ENCODE data around the gene CNGA2. TPM values are rescaled to one million over a fixed set of nuclear protein-coding genes. Genes with fewer than 3 reads are reported as not detected.

Gene CNGA2
- polyA plus RNA-seq, 1 donor from 2014 or later, result not detected

GRCh38 chrX:151762802-151763201 lies 28.3 kb downstream of the CNGA2 start:
- no peaks in the 10 kb centered on the region for H3K79me2 ChIP-seq (replicated peaks; ENCODE audit: insufficient read depth, low read length)
- no peaks in the 10 kb centered on the region for H3K9me3 ChIP-seq (ENCODE audit: low read length)
- no peaks in the 10 kb centered on the region for H3F3A ChIP-seq (ENCODE audit: insufficient read depth, low read length, poor library complexity, severe bottlenecking)
- no peak overlapping the region for H2AFZ ChIP-seq (ENCODE audit: low read depth, low read length)
- no peak overlapping the region for H3K27ac ChIP-seq (ENCODE audit: low read length)
- TF ChIP-seq CTCF (IDR thresholded peaks at IDR 0.05; ENCODE audit: poor library complexity, severe bottlenecking) (no peak), TAF1 (IDR thresholded peaks at IDR 0.05; ENCODE audit: low read depth) (no peak), RAD21 (conservative IDR thresholded peaks at IDR 0.05) (no peak), REST (IDR thresholded peaks at IDR 0.05; ENCODE audit: borderline replicate concordance) (no peak), EP300 (conservative IDR thresholded peaks at IDR 0.05; ENCODE audit: poor library complexity, severe bottlenecking) (no peak), SMC3 (conservative IDR thresholded peaks at IDR 0.05; ENCODE audit: poor library complexity) (no peak), MXI1 (conservative IDR thresholded peaks at IDR 0.05; ENCODE audit: poor library complexity, severe bottlenecking) (no peak), EZH2 (IDR thresholded peaks at IDR 0.05; ENCODE audit: borderline replicate concordance, insufficient read depth, low read length, poor library complexity, severe bottlenecking) (no peak), POLR2AphosphoS5 (IDR thresholded peaks at IDR 0.05) (no peak)
- H3K36me3 ChIP-seq (ENCODE audit: insufficient read depth, low read length), result no peaks in the 10 kb centered on the region
- H3K9me2 ChIP-seq (ENCODE audit: insufficient read depth, low read length), result no peaks in the 10 kb centered on the region
- no peak overlapping the region for H3K9ac ChIP-seq (ENCODE audit: low read length)
- H3K27me3 ChIP-seq (ENCODE audit: insufficient read depth, low read depth, low read length), result no peaks in the 10 kb centered on the region
- H4K20me1 ChIP-seq (ENCODE audit: insufficient read depth), result no peaks in the 10 kb centered on the region
- no peak overlapping the region for H3K4me2 ChIP-seq (ENCODE audit: low read length)
- no peak overlapping the region for H3K4me3 ChIP-seq (ENCODE audit: low read length)

GRCh38 chrX:151763711-151764110 lies 29.2 kb downstream of the CNGA2 start:
- Histone ChIP-seq H3K27ac (ENCODE audit: low read length) (no peak overlapping the region), H3K4me2 (ENCODE audit: low read length) (no peak overlapping the region), H3K9ac (ENCODE audit: low read length) (no peak overlapping the region), H3F3A (ENCODE audit: insufficient read depth, low read length, poor library complexity, severe bottlenecking) (no peaks in the 10 kb centered on the region), H3K9me3 (ENCODE audit: low read length) (no peaks in the 10 kb centered on the region), H3K9me2 (ENCODE audit: insufficient read depth, low read length) (no peaks in the 10 kb centered on the region), H3K27me3 (ENCODE audit: insufficient read depth, low read depth, low read length) (no peaks in the 10 kb centered on the region), H3K4me3 (ENCODE audit: low read length) (no peak overlapping the region), H4K20me1 (ENCODE audit: insufficient read depth) (no peaks in the 10 kb centered on the region), H2AFZ (ENCODE audit: low read depth, low read length) (no peak overlapping the region), H3K79me2 (replicated peaks; ENCODE audit: insufficient read depth, low read length) (no peaks in the 10 kb centered on the region), H3K36me3 (ENCODE audit: insufficient read depth, low read length) (no peaks in the 10 kb centered on the region)
- TF ChIP-seq TAF1 (IDR thresholded peaks at IDR 0.05; ENCODE audit: low read depth) (no peak), RAD21 (conservative IDR thresholded peaks at IDR 0.05) (no peak), CTCF (IDR thresholded peaks at IDR 0.05; ENCODE audit: poor library complexity, severe bottlenecking) (no peak), EP300 (conservative IDR thresholded peaks at IDR 0.05; ENCODE audit: poor library complexity, severe bottlenecking) (no peak), SMC3 (conservative IDR thresholded peaks at IDR 0.05; ENCODE audit: poor library complexity) (no peak), POLR2AphosphoS5 (IDR thresholded peaks at IDR 0.05) (no peak), REST (IDR thresholded peaks at IDR 0.05; ENCODE audit: borderline replicate concordance) (no peak), MXI1 (conservative IDR thresholded peaks at IDR 0.05; ENCODE audit: poor library complexity, severe bottlenecking) (no peak), EZH2 (IDR thresholded peaks at IDR 0.05; ENCODE audit: borderline replicate concordance, insufficient read depth, low read length, poor library complexity, severe bottlenecking) (no peak)
